Panc1 (cell line): ENCODE results near the gene GNRH2. TPM values are rescaled to one million over a fixed set of nuclear protein-coding genes. Genes with fewer than 3 reads are reported as not detected.
"Not testable (repeated sequence)": the region's sequence is repeated elsewhere in the genome, so short reads cannot be mapped to it uniquely, and the experiment has no call there.

Experiments
- ATAC-seq: fragments of 200-7000 bp; cut with Tn5 transposase; 2 replicates; pipeline ENCODE4 v1.9.1; 2020; ENCODE audit warnings: mild to moderate bottlenecking, moderate library complexity
- BruUV-seq: library from RNA; stranded (reverse); fragments of 400-500 nt; replicated peaks from 2 replicates; lab custom pipeline; 2021; lab: Mats Ljungman, UMichigan
- CTCF ChIA-PET: fragments of 300-600 bp; sonication (Branson Sonifier 250); formaldehyde crosslinking; loops from one replicate; lab custom pipeline; 2022; ENCODE audit warnings: antibody characterized with exemption; lab: Charles Lee
- POLR2A ChIA-PET: fragments of 300-600 bp; sonication (Branson Sonifier 250); formaldehyde crosslinking; loops from one replicate; lab custom pipeline; 2022; ENCODE audit warnings: antibody characterized with exemption; lab: Charles Lee
- DNase-seq: peaks from one replicate; pipeline ENCODE4 v3.0.0-alpha.2; 2010; ENCODE audit warnings: low read depth, low spot score
- H3K27ac ChIP-seq: 2 replicates; pipeline ENCODE4 v1.5.1; 2011; ENCODE audit warnings: mild to moderate bottlenecking, low read length, inconsistent platforms
- H3K27me3 ChIP-seq: fragments of 200-500 bp; sonication (Bioruptor generic); 2 replicates; pipeline ENCODE4 v1.6.0; 2014; ENCODE audit warnings: low read length, inconsistent platforms; ENCODE audit not compliant: control insufficient read depth, insufficient read depth
- H3K36me3 ChIP-seq: fragments of 200-500 bp; sonication (Bioruptor generic); 2 replicates; pipeline ENCODE4 v1.5.1; 2014; ENCODE audit warnings: inconsistent platforms, mild to moderate bottlenecking, low read length, moderate library complexity; ENCODE audit not compliant: control insufficient read depth, insufficient read depth
- H3K4me1 ChIP-seq: 2 replicates; pipeline ENCODE4 v1.5.1; 2011; ENCODE audit warnings: inconsistent platforms, mild to moderate bottlenecking, low read length, moderate library complexity; ENCODE audit not compliant: control insufficient read depth, insufficient read depth
- H3K4me3 ChIP-seq, 2 experiments: 2 replicates each; pipeline ENCODE4 v1.5.1; 2011 to 2012; ENCODE audit warnings: low read depth in 2 of 2, low read length in 2 of 2, mild to moderate bottlenecking in 2 of 2, inconsistent platforms in 1 of 2, moderate library complexity in 1 of 2
- H3K9me3 ChIP-seq: fragments of 200-500 bp; sonication (Bioruptor generic); 2 replicates; pipeline ENCODE4 v1.5.1; 2014; ENCODE audit warnings: low read depth, mild to moderate bottlenecking, inconsistent platforms, low read length, moderate library complexity; ENCODE audit not compliant: control insufficient read depth, insufficient read depth
- CTCF ChIP-seq: fragments of 450-650 bp; IDR thresholded peaks from 2 replicates; pipeline ENCODE4 v1.5.1; 2017; ENCODE audit warnings: mild to moderate bottlenecking
- POLR2AphosphoS5 ChIP-seq: IDR thresholded peaks from 2 replicates; pipeline ENCODE4 v1.6.1; 2012; ENCODE audit warnings: mild to moderate bottlenecking, low read depth, low read length, moderate library complexity
- REST ChIP-seq, 2 experiments: IDR thresholded peaks; 2 replicates each; pipeline ENCODE4 v1.6.1; 2011 to 2012; ENCODE audit warnings: low read depth in 2 of 2, control low read depth in 1 of 2, low read length in 1 of 2, mild to moderate bottlenecking in 1 of 2, moderate library complexity in 1 of 2; ENCODE audit not compliant: insufficient read depth in 1 of 2
- SIN3A ChIP-seq: IDR thresholded peaks from 2 replicates; pipeline ENCODE4 v1.6.1; 2012; ENCODE audit warnings: low read depth, mild to moderate bottlenecking, low read length, moderate library complexity, borderline replicate concordance; ENCODE audit not compliant: insufficient read depth
- TCF7L2 ChIP-seq: IDR thresholded peaks from 2 replicates; pipeline ENCODE4 v1.6.1; 2011; ENCODE audit warnings: mild to moderate bottlenecking, low read depth, low read length, inconsistent platforms
- in situ Hi-C: cut with HindIII; loops from 2 replicates; pipeline ENCODE4 v1.10.0; 2016; ENCODE audit warnings: low sequenced_read_pairs, low pct_unique_long_range_greater_than_20kb
- intact Hi-C: fragments of 100-400 bp; cut with micrococcal nuclease; formaldehyde crosslinking; loops from one replicate; pipeline ENCODE4 v1.10.0; 2022; ENCODE audit not compliant: unreplicated experiment
- total RNA-seq: library from RNA; stranded (reverse); gene quantifications from one replicate; pipeline ENCODE4 v1.2.1, GENCODE V29; 2021; ENCODE audit not compliant: unreplicated experiment

Gene GNRH2
- total RNA-seq, 1 experiment from 2014 or later, result 0.49 TPM

GRCh38 chr20:3021327-3021726, 22.1 kb upstream of the GNRH2 start:
- H3K9me3 ChIP-seq, result no peaks in the 10 kb centered on the region
- ChIA-PET CTCF (no interaction called here), POLR2A (no interaction called here)
- ATAC-seq (no peak), DNase-seq (no peak)
- TF ChIP-seq CTCF (no peak), REST (IDR thresholded peaks at IDR 0.05; ENCODE audit: insufficient read depth in 1 of 2, low read depth in 2 of 2, low read length in 1 of 2) (no peak), SIN3A (no peak), TCF7L2 (no peak), POLR2AphosphoS5 (no peak)
- H3K27me3 ChIP-seq, result no peaks in the 10 kb centered on the region
- no peak overlapping the region for H3K27ac ChIP-seq
- intact Hi-C loops, result no loop called here
- H3K4me1 ChIP-seq, result no peaks in the 10 kb centered on the region
- peaks cover 10% of the 10 kb centered on the region; the same call in 1 of the 2 replicates for H3K36me3 ChIP-seq
- no peak overlapping the region for H3K4me3 ChIP-seq
- in situ Hi-C loops, result no loop called here
- BruUV-seq, result no TSS peak

GRCh38 chr20:3021777-3022176, 21.6 kb upstream of the GNRH2 start:
- TF ChIP-seq TCF7L2 (no peak), SIN3A (no peak), POLR2AphosphoS5 (no peak), REST (IDR thresholded peaks at IDR 0.05; ENCODE audit: insufficient read depth in 1 of 2, low read depth in 2 of 2, low read length in 1 of 2) (no peak), CTCF (no peak)
- no TSS peak for BruUV-seq
- ATAC-seq (no peak), DNase-seq (no peak)
- Histone ChIP-seq H3K27ac (no peak overlapping the region), H3K4me3 (no peak overlapping the region), H3K36me3 (peaks cover 11% of the 10 kb centered on the region; the same call in 1 of the 2 replicates), H3K4me1 (no peaks in the 10 kb centered on the region), H3K9me3 (no peaks in the 10 kb centered on the region), H3K27me3 (no peaks in the 10 kb centered on the region)
- ChIA-PET CTCF (no interaction called here), POLR2A (no interaction called here)
- intact Hi-C loops, result no loop called here
- in situ Hi-C loops, result no loop called here

- DNase-seq, H3K27ac ChIP-seq, BruUV-seq, H3K9me3 ChIP-seq, H3K4me1 ChIP-seq, H3K36me3 ChIP-seq, intact Hi-C loops, CTCF ChIA-PET, H3K4me3 ChIP-seq, POLR2A ChIA-PET, in situ Hi-C loops, ATAC-seq, H3K27me3 ChIP-seq: not testable (repeated sequence)
Observed at GRCh38 chr20:3022559-3023490, 20.6 kb upstream of the GNRH2 start.
